Smooth muscle cell (in vitro differentiated cells): ENCODE measurements around the gene HMGN5. TPM values are rescaled to one million over a fixed set of nuclear protein-coding genes. Genes with fewer than 3 reads are reported as not detected.
A peak's percentile ranks its signal among the peaks of the same experiment; 100 is the strongest.

Source experiments
- DNase-seq: peaks from one replicate; lab custom pipeline; 2025; ENCODE audit not compliant: unreplicated experiment; lab: John Stamatoyannopoulos, UW
- H2AFZ ChIP-seq: fragments of 200-600 bp; sonication (generic); 2 replicates; pipeline ENCODE4 v1.6.0; 2016; ENCODE audit warnings: antibody characterized with exemption, low read depth, mild to moderate bottlenecking
- H3F3A ChIP-seq: fragments of 200-600 bp; sonication (generic); 2 replicates; pipeline ENCODE4 v1.6.0; 2017; ENCODE audit warnings: antibody characterized with exemption, low read depth
- H3K27ac ChIP-seq: fragments of 200-600 bp; sonication (generic); 2 replicates; pipeline ENCODE4 v1.5.1; 2016; ENCODE audit warnings: low read depth, mild to moderate bottlenecking
- H3K27me3 ChIP-seq: fragments of 200-600 bp; sonication (generic); 2 replicates; pipeline ENCODE4 v1.6.1; 2016; ENCODE audit warnings: low read depth, mild to moderate bottlenecking
- H3K36me3 ChIP-seq: fragments of 200-600 bp; sonication (generic); 2 replicates; pipeline ENCODE4 v1.5.1; 2016; ENCODE audit warnings: low read depth
- H3K4me1 ChIP-seq: fragments of 200-600 bp; sonication (generic); 2 replicates; pipeline ENCODE4 v1.5.1; 2016; ENCODE audit warnings: low read depth
- H3K4me2 ChIP-seq: fragments of 200-600 bp; sonication (generic); 2 replicates; pipeline ENCODE4 v1.6.0; 2016; ENCODE audit warnings: mild to moderate bottlenecking
- H3K4me3 ChIP-seq: fragments of 200-600 bp; sonication (generic); 2 replicates; pipeline ENCODE4 v1.5.1; 2016; ENCODE audit warnings: mild to moderate bottlenecking
- H3K79me2 ChIP-seq: fragments of 200-600 bp; sonication (generic); 2 replicates; pipeline ENCODE4 v1.6.0; 2016; ENCODE audit warnings: low read depth, mild to moderate bottlenecking
- H3K9ac ChIP-seq: fragments of 200-600 bp; sonication (generic); 2 replicates; pipeline ENCODE4 v1.6.0; 2016; ENCODE audit warnings: low read depth
- H3K9me3 ChIP-seq: fragments of 200-600 bp; sonication (generic); replicated peaks from 2 replicates; pipeline ENCODE4 v1.5.1; 2016; ENCODE audit warnings: low read depth
- H4K20me1 ChIP-seq: fragments of 200-600 bp; sonication (generic); 2 replicates; pipeline ENCODE4 v1.6.0; 2016; ENCODE audit warnings: low read depth
- CTCF ChIP-seq: fragments of 200-600 bp; sonication (generic); IDR thresholded peaks from 2 replicates; pipeline ENCODE4 v1.5.1; 2017; ENCODE audit warnings: borderline replicate concordance, mild to moderate bottlenecking, antibody characterized with exemption; ENCODE audit not compliant: insufficient read depth, poor library complexity, severe bottlenecking
- WGBS: methylation state at CpG from one replicate; pipeline ENCODE4 v1.1.7; 2016; ENCODE audit warnings: low lambda C conversion rate; 5-methylcytosine and 5-hydroxymethylcytosine counted together
- polyA plus RNA-seq: library from polyadenylated mRNA; unstranded; fragments of >200 nt; fragmentation: Nextera tagmentation; extraction: Ambion mirVana; gene quantifications from 2 replicates; pipeline ENCODE4 v1.2.1, GENCODE V29; 2016
- total RNA-seq: library from RNA; depleted of rRNA; stranded (reverse); fragments of >200 nt; gene quantifications from 2 replicates; pipeline ENCODE4 v1.2.3, GENCODE V29; 2014

The HMGN5 gene
- total and polyA plus RNA-seq, 2 experiments from 2014 or later: 0.36 to 6.8 TPM

GRCh38 chrX:81206476-81206875, 4.8 kb upstream of the HMGN5 start:
- no peaks in the 10 kb centered on the region for H4K20me1 ChIP-seq
- no peaks in the 10 kb centered on the region for H3K4me1 ChIP-seq
- WGBS: 54% methylated on average over 1 of the region's 1 CpG
- H3K4me3 ChIP-seq: no peak overlapping the region
- no peaks in the 10 kb centered on the region for H3K9me3 ChIP-seq
- TF ChIP-seq CTCF: no peak
- H3K4me2 ChIP-seq: no peak overlapping the region
- H3K27me3 ChIP-seq: no peaks in the 10 kb centered on the region
- no peak overlapping the region for H3K27ac ChIP-seq
- no peaks in the 10 kb centered on the region for H3F3A ChIP-seq
- DNase-seq: no peak
- no peak overlapping the region for H2AFZ ChIP-seq
- H3K9ac ChIP-seq: no peak overlapping the region
- H3K79me2 ChIP-seq: peaks cover 67% of the 10 kb centered on the region
- H3K36me3 ChIP-seq: no peaks in the 10 kb centered on the region

- no peaks in the 10 kb centered on the region for H4K20me1 ChIP-seq
- no peaks in the 10 kb centered on the region for H3K36me3 ChIP-seq
- no peaks in the 10 kb centered on the region for H3K27me3 ChIP-seq
- no peaks in the 10 kb centered on the region for H3K4me1 ChIP-seq
- no peak overlapping the region for H3K27ac ChIP-seq
- peaks cover 62% of the 10 kb centered on the region for H3K79me2 ChIP-seq
- H3K4me3 ChIP-seq: no peak overlapping the region
- 82% methylated on average over 2 of the region's 2 CpGs for WGBS
- H3K9ac ChIP-seq: no peak overlapping the region
- DNase-seq: no peak
- H3K9me3 ChIP-seq: no peaks in the 10 kb centered on the region
- no peaks in the 10 kb centered on the region for H3F3A ChIP-seq
- no peak overlapping the region for H2AFZ ChIP-seq
- TF ChIP-seq CTCF: no peak
- H3K4me2 ChIP-seq: no peak overlapping the region
These were observed 3.8 kb upstream of the HMGN5 start for GRCh38 chrX:81205551-81205950.

GRCh38 chrX:81202943-81203342, 1.2 kb upstream of the HMGN5 start:
- Histone ChIP-seq H3K4me3 (peak overlapping the region; percentile 70), H3K9ac (peak overlapping the region; percentile 41), H3K36me3 (no peaks in the 10 kb centered on the region), H2AFZ (peak overlapping the region; percentile 81), H3K27ac (no peak overlapping the region), H3K79me2 (peaks cover 54% of the 10 kb centered on the region), H3K9me3 (no peaks in the 10 kb centered on the region), H3K4me1 (no peaks in the 10 kb centered on the region), H4K20me1 (no peaks in the 10 kb centered on the region), H3K4me2 (peak overlapping the region; percentile 82), H3F3A (no peaks in the 10 kb centered on the region), H3K27me3 (no peaks in the 10 kb centered on the region)
- no peak for TF ChIP-seq CTCF
- 42% methylated on average over 1 of the region's 1 CpG for WGBS
- no peak for DNase-seq

- Histone ChIP-seq H3K4me2 (peak overlapping the region; percentile 82), H3F3A (no peaks in the 10 kb centered on the region), H4K20me1 (no peaks in the 10 kb centered on the region), H3K27ac (peak overlapping the region; percentile 49), H3K27me3 (no peaks in the 10 kb centered on the region), H2AFZ (peak overlapping the region; percentile 81), H3K9me3 (no peaks in the 10 kb centered on the region), H3K79me2 (peaks cover 49% of the 10 kb centered on the region), H3K9ac (peak overlapping the region; percentile 41), H3K4me1 (no peaks in the 10 kb centered on the region), H3K4me3 (peak overlapping the region; percentile 70), H3K36me3 (no peaks in the 10 kb centered on the region)
- no peak for TF ChIP-seq CTCF
- DNase-seq: no peak
- 32% methylated on average over 8 of the region's 8 CpGs for WGBS
These were observed 725 bp upstream of the HMGN5 start for GRCh38 chrX:81202456-81202819.
